PC-3 (cell line): ENCODE data around the gene ZNF467.

ENCODE experiments used
- CTCF ChIP-seq: fragments of 300-600 bp; sonication (generic); conservative IDR thresholded peaks from 2 replicates; pipeline ENCODE4 v1.5.1; 2017; ENCODE audit warnings: antibody characterized with exemption, low read depth, mild to moderate bottlenecking, low read length
- EZH2 ChIP-seq: fragments of 300-600 bp; sonication (generic); IDR thresholded peaks from one replicate; pipeline ENCODE4 v1.6.1; 2017; ENCODE audit warnings: antibody characterized with exemption, mild to moderate bottlenecking, low read length; ENCODE audit not compliant: unreplicated experiment
- EZH2phosphoT487 ChIP-seq: fragments of 300-600 bp; sonication (generic); IDR thresholded peaks from 2 replicates; pipeline ENCODE4 v1.6.1; 2018; ENCODE audit warnings: mild to moderate bottlenecking, antibody characterized with exemption, low read length, borderline replicate concordance

GRCh38 chr7:149733924-149734790, 39.2 kb downstream of the ZNF467 start:
- TF ChIP-seq CTCF (no peak), EZH2phosphoT487 (no peak), EZH2 (no peak)
